GM12878 (cell line): Measurements from ENCODE around the gene SEPTIN14. TPM values are rescaled to one million over a fixed set of nuclear protein-coding genes. Genes with fewer than 3 reads are reported as not detected.

Source experiments
- ATAC-seq: fragments of 200-7000 bp; cut with Tn5 transposase; 3 replicates; pipeline ENCODE4 v1.9.1; 2020; ENCODE audit warnings: mild to moderate bottlenecking, moderate library complexity
- BruUV-seq: library from RNA; stranded (reverse); fragments of 400-500 nt; replicated peaks from 2 replicates; lab custom pipeline; 2021; lab: Mats Ljungman, UMichigan
- CTCF ChIA-PET: fragments of 300-600 bp; sonication (Branson Sonifier 250); formaldehyde crosslinking; extraction: SDS; loops from one replicate; lab custom pipeline; 2021; ENCODE audit warnings: inconsistent platforms; lab: Yijun Ruan, JAX
- POLR2A ChIA-PET: fragments of 350-600 bp; formaldehyde crosslinking; extraction: SDS; loops from one replicate; lab custom pipeline; 2021; ENCODE audit warnings: inconsistent platforms; lab: Charles Lee
- RAD21 ChIA-PET: fragments of 300-600 bp; sonication (Branson Sonifier 250); formaldehyde crosslinking; loops from one replicate; lab custom pipeline; 2023; ENCODE audit warnings: antibody characterized with exemption; ENCODE audit not compliant: unreplicated experiment; lab: Charles Lee
- SMC1A ChIA-PET: fragments of 300-600 bp; sonication (Branson Sonifier 250); formaldehyde crosslinking; loops from one replicate; lab custom pipeline; 2023; ENCODE audit not compliant: unreplicated experiment, uncharacterized antibody; lab: Charles Lee
- DNase-seq: peaks from one replicate; pipeline ENCODE4 v3.0.0-alpha.2; 2011; ENCODE audit warnings: low read depth, low spot score
- FAIRE-seq: peaks from 3 replicates; lab custom pipeline; 2011; peaks lifted over from hg19 to GRCh38; lab: Jason Lieb, UNC
- H2AFZ ChIP-seq: 2 replicates; pipeline ENCODE4 v1.6.0; 2011; ENCODE audit warnings: low read depth, low read length, control low read depth; ENCODE audit not compliant: control insufficient read depth
- H3K27ac ChIP-seq: 2 replicates; pipeline ENCODE4 v1.5.1; 2011; ENCODE audit warnings: control low read depth; ENCODE audit not compliant: control insufficient read depth, insufficient read depth
- H3K27me3 ChIP-seq, 2 experiments: replicated peaks in 1 of 2; 2 replicates each; pipeline versions ENCODE4 v1.6.0 to v1.6.1; 2011; ENCODE audit warnings: low read length in 1 of 2; ENCODE audit not compliant: control insufficient read depth in 2 of 2, insufficient read depth in 2 of 2
- H3K36me3 ChIP-seq, 2 experiments: 2 replicates each; pipeline ENCODE4 v1.5.1; 2011; ENCODE audit warnings: low read length in 1 of 2; ENCODE audit not compliant: control insufficient read depth in 2 of 2, insufficient read depth in 2 of 2
- H3K4me1 ChIP-seq: 2 replicates; pipeline ENCODE4 v1.6.1; 2011; ENCODE audit warnings: mild to moderate bottlenecking, low read length, moderate library complexity, mixed read lengths; ENCODE audit not compliant: control insufficient read depth, insufficient read depth
- H3K4me2 ChIP-seq: 2 replicates; pipeline ENCODE4 v1.6.0; 2011; ENCODE audit warnings: control low read depth; ENCODE audit not compliant: control insufficient read depth, insufficient read depth
- H3K4me3 ChIP-seq: fragments of 200-600 bp; sonication (generic); 2 replicates; pipeline ENCODE4 v1.5.1; 2016
- H3K79me2 ChIP-seq: 2 replicates; pipeline ENCODE4 v1.6.0; 2011; ENCODE audit warnings: low read length; ENCODE audit not compliant: control insufficient read depth, insufficient read depth
- H3K9ac ChIP-seq: 2 replicates; pipeline ENCODE4 v1.8.0; 2011; ENCODE audit warnings: low read length, control low read depth, mixed read lengths; ENCODE audit not compliant: control insufficient read depth, insufficient read depth
- H3K9me3 ChIP-seq: replicated peaks from 3 replicates; pipeline ENCODE4 v1.5.1; 2011; ENCODE audit warnings: mild to moderate bottlenecking, low read length; ENCODE audit not compliant: control insufficient read depth, insufficient read depth
- H4K20me1 ChIP-seq: 2 replicates; pipeline ENCODE4 v1.6.0; 2011; ENCODE audit not compliant: control insufficient read depth, insufficient read depth
- BHLHE40 ChIP-seq, 2 experiments: fragments of 450-650 bp in 1 of 2; IDR thresholded peaks; 2 replicates each; pipeline ENCODE4 v1.6.1; 2011 to 2017; ENCODE audit warnings: low read depth in 2 of 2, borderline replicate concordance in 1 of 2, improper control_type of control experiment in 1 of 2, low read length in 1 of 2, mild to moderate bottlenecking in 1 of 2
- CHD2 ChIP-seq: IDR thresholded peaks from 2 replicates; pipeline ENCODE4 v1.6.1; 2011; ENCODE audit warnings: low read depth, low read length, improper control_type of control experiment, borderline replicate concordance
- CHD4 ChIP-seq: fragments of 200-600 bp; sonication (generic); IDR thresholded peaks from 2 replicates; pipeline ENCODE4 v1.6.1; 2016; ENCODE audit warnings: mild to moderate bottlenecking
- EP300 ChIP-seq, 2 experiments: fragments of 150-350 bp in 1 of 2; IDR thresholded peaks; 2 replicates each; pipeline ENCODE4 v1.6.1; 2011 to 2012; ENCODE audit warnings: low read depth in 2 of 2, low read length in 2 of 2, borderline replicate concordance in 1 of 2, improper control_type of control experiment in 1 of 2, inconsistent platforms in 1 of 2; ENCODE audit not compliant: control insufficient read depth in 1 of 2
- IRF5 ChIP-seq: fragments of 450-650 bp; IDR thresholded peaks from 2 replicates; pipeline ENCODE4 v1.6.1; 2017; ENCODE audit warnings: borderline replicate concordance
- MAX ChIP-seq: IDR thresholded peaks from 2 replicates; pipeline ENCODE4 v1.6.1; 2012; ENCODE audit warnings: low read depth, low read length, improper control_type of control experiment
- PAX5 ChIP-seq: IDR thresholded peaks from 2 replicates; pipeline ENCODE4 v1.6.1; 2011; ENCODE audit warnings: low read depth, low read length, borderline replicate concordance
- PAX8 ChIP-seq: fragments of 450-650 bp; IDR thresholded peaks from 2 replicates; pipeline ENCODE4 v1.6.1; 2017; ENCODE audit warnings: mild to moderate bottlenecking, moderate library complexity
- RAD51 ChIP-seq: fragments of 450-650 bp; IDR thresholded peaks from 2 replicates; pipeline ENCODE4 v1.6.1; 2016; ENCODE audit warnings: moderate library complexity, mild to moderate bottlenecking, inconsistent platforms
- RFX5 ChIP-seq: IDR thresholded peaks from 2 replicates; pipeline ENCODE4 v1.6.1; 2011; ENCODE audit warnings: low read depth, low read length, improper control_type of control experiment
- YBX1 ChIP-seq: fragments of 450-650 bp; IDR thresholded peaks from 2 replicates; pipeline ENCODE4 v1.6.1; 2016; ENCODE audit warnings: antibody characterized with exemption
- ZNF687 ChIP-seq: fragments of 450-650 bp; IDR thresholded peaks from 2 replicates; pipeline ENCODE4 v1.6.1; 2017; ENCODE audit warnings: mild to moderate bottlenecking, moderate library complexity
- ZSCAN29 ChIP-seq: fragments of 450-650 bp; IDR thresholded peaks from 2 replicates; pipeline ENCODE4 v1.6.1; 2017; ENCODE audit warnings: mild to moderate bottlenecking, moderate library complexity
- WGBS: methylation state at CpG from one replicate; pipeline ENCODE4 v1.1.6; 2016; ENCODE audit warnings: low lambda C conversion rate; ENCODE audit not compliant: insufficient replicate concordance, insufficient coverage; ENCODE audit errors: missing lambda C conversion rate; 5-methylcytosine and 5-hydroxymethylcytosine counted together
- in situ Hi-C: fragments of 300-500 bp; cut with MboI; formaldehyde crosslinking; loops from 9 replicates; pipeline ENCODE4 v1.14.3; 2018; ENCODE audit warnings: mixed read lengths
- intact Hi-C: fragments of 100-400 bp; cut with micrococcal nuclease; formaldehyde crosslinking; loops from one replicate; pipeline ENCODE4 v1.14.2; 2022; ENCODE audit not compliant: unreplicated experiment
- polyA plus RNA-seq, 11 experiments: library from polyadenylated mRNA; depleted of rRNA in 4 of 11; unstranded in 6 of 11; stranded (reverse) in 5 of 11; fragments of >200 nt; fragmentation: Nextera tagmentation in 4 of 11; fragmentation: Illumina TruSeq in 1 of 11; extraction: Ambion mirVana in 4 of 11; extraction: Trizol in 1 of 11; gene quantifications; 1 replicate in 1 of 11; 2 replicates in 10 of 11; pipeline versions ENCODE4 v1.2.1 to v1.2.3, GENCODE V29; 2011 to 2016; ENCODE audit warnings: inconsistent platforms in 2 of 11, missing spikeins in 2 of 11, low read depth in 1 of 11
- total RNA-seq, 4 experiments: library from RNA; depleted of rRNA in 3 of 4; stranded (reverse); fragments of >200 nt in 3 of 4; fragmentation: Illumina TruSeq in 1 of 4; extraction: Trizol in 1 of 4; gene quantifications; 2 replicates each; pipeline versions ENCODE4 v1.2.1 to v1.2.3, GENCODE V29; 2013 to 2021

Gene SEPTIN14
- total and polyA plus RNA-seq, 10 of the 15 experiments (the other 5 are each of a cell fraction or from before 2014, with no cell fraction given), result 0.01 TPM; not detected in 9

- TF ChIP-seq PAX8, result no peak
- no peak for TF ChIP-seq MAX
- no peak for TF ChIP-seq ZNF687
These were observed 35.7 kb upstream of the SEPTIN14 start (continued) for GRCh38 chr7:55898287-55898686.

- 79% methylated on average over 4 of the region's 4 CpGs for WGBS
- ChIA-PET POLR2A (no interaction called here), SMC1A (no interaction called here), RAD21 (no interaction called here), CTCF (no interaction called here)
- Histone ChIP-seq H3K4me1 (no peaks in the 10 kb centered on the region), H3K27me3 (no peaks in the 10 kb centered on the region), H3K36me3 (no peaks in the 10 kb centered on the region), H3K9ac (no peak overlapping the region), H3K27ac (no peak overlapping the region), H3K9me3 (no peaks in the 10 kb centered on the region), H3K4me2 (no peak overlapping the region), H2AFZ (no peak overlapping the region), H3K79me2 (no peaks in the 10 kb centered on the region), H3K4me3 (no peak overlapping the region), H4K20me1 (no peaks in the 10 kb centered on the region)
- ATAC-seq, result no peak
- intact Hi-C loops, result no loop called here
- no peak for FAIRE-seq
- TF ChIP-seq CHD2 (no peak), YBX1 (no peak), RAD51 (no peak), IRF5 (no peak), CHD4 (no peak), RFX5 (no peak), PAX5 (no peak), BHLHE40 (IDR thresholded peaks at IDR 0.05; ENCODE audit: borderline replicate concordance in 1 of 2, low read depth in 2 of 2, low read length in 1 of 2) (no peak), EP300 (IDR thresholded peaks at IDR 0.05; ENCODE audit: borderline replicate concordance in 1 of 2, control insufficient read depth in 1 of 2, low read depth in 2 of 2, low read length in 2 of 2) (no peak), ZSCAN29 (no peak)
- in situ Hi-C loops, result loop anchor here (25.0 kb wide), 1 partner anchor 1133 kb away; the partner anchor contains the start of gene SEC61G
- DNase-seq, result no peak
- no TSS peak for BruUV-seq
These were observed 32.5 kb upstream of the SEPTIN14 start for GRCh38 chr7:55895021-55895420.
